Kidney (tissue), 14 donors: ENCODE results near the gene CALML3. TPM values are rescaled to one million over a fixed set of nuclear protein-coding genes. Genes with fewer than 3 reads are reported as not detected.

ENCODE experiments used
- DNase-seq, 5 donors: peaks; one replicate each; pipeline ENCODE4 v3.0.0-alpha.2; 2013 to 2020
- FAIRE-seq: peaks from 2 replicates; lab custom pipeline; 2012; peaks lifted over from hg19 to GRCh38; lab: Jason Lieb, UNC
- H3K27ac ChIP-seq, 2 donors: one replicate each; pipeline ENCODE4 v1.7.0; 2013; ENCODE audit warnings: low read depth in 2 of 2, low read length in 2 of 2, inconsistent platforms in 1 of 2
- H3K27me3 ChIP-seq: one replicate; pipeline ENCODE4 v1.7.1; 2013; ENCODE audit warnings: low read length, inconsistent platforms; ENCODE audit not compliant: control insufficient read depth, insufficient read depth
- H3K36me3 ChIP-seq, 3 donors: one replicate each; pipeline versions ENCODE4 v1.7.0 to v1.7.1; 2013; ENCODE audit warnings: low read length in 3 of 3, control low read depth in 1 of 3, inconsistent platforms in 1 of 3; ENCODE audit not compliant: insufficient read depth in 3 of 3, control insufficient read depth in 2 of 3
- H3K4me1 ChIP-seq, 3 donors: one replicate each; pipeline versions ENCODE4 v1.7.0 to v1.7.1; 2013; ENCODE audit warnings: low read length in 3 of 3, inconsistent platforms in 1 of 3, low read depth in 1 of 3; ENCODE audit not compliant: control insufficient read depth in 2 of 3, insufficient read depth in 2 of 3
- H3K4me3 ChIP-seq, 3 donors: one replicate each; pipeline versions ENCODE4 v1.7.0 to v1.8.1; 2013; ENCODE audit warnings: low read length in 3 of 3, control low read depth in 1 of 3, inconsistent platforms in 1 of 3
- H3K9ac ChIP-seq, 3 donors: one replicate each; pipeline versions ENCODE4 v1.7.0 to v1.7.1; 2013; ENCODE audit warnings: low read length in 3 of 3, control low read depth in 1 of 3, inconsistent platforms in 1 of 3
- H3K9me3 ChIP-seq, 3 donors: one replicate each; pipeline versions ENCODE4 v1.7.0 to v1.7.1; 2013; ENCODE audit warnings: low read length in 3 of 3, control low read depth in 1 of 3, inconsistent platforms in 1 of 3; ENCODE audit not compliant: control insufficient read depth in 2 of 3, insufficient read depth in 1 of 3
- intact Hi-C: fragments of 100-400 bp; cut with DNase I; formaldehyde crosslinking; loops from one replicate; pipeline ENCODE4 v1.11.1; 2022
- polyA plus RNA-seq: library from polyadenylated mRNA; stranded (reverse); fragments of 350-450 nt; fragmentation: Illumina TruSeq; extraction: RNeasy Lipid Tissue Mini Kit (QIAGEN cat#74804); gene quantifications from one replicate; pipeline ENCODE4 v1.2.3, GENCODE V29; 2014; ENCODE audit warnings: low read depth, low replicate concordance; ENCODE audit not compliant: insufficient read depth
- total RNA-seq: library from RNA; stranded (reverse); fragmentation: NEBNext Ultra II Directional; extraction: Animal tissue kit (Norgen Biotek cat#: 25700); gene quantifications from one replicate; pipeline ENCODE4 v1.2.1, GENCODE V29; 2021
- TF ChIP-seq, protein P1 (sequence below): IDR thresholded peaks from 3 replicates; pipeline ENCODE4 v1.5.1; 2012; ENCODE audit warnings: mild to moderate bottlenecking, moderate library complexity, borderline replicate concordance; ENCODE audit not compliant: insufficient read depth; ENCODE audit errors: extremely low read depth
- donor health status: control.
- donor health status: control.
- donor health status: control.
- donor health status: control.
- donor health status: control.
- donor health status: DM: yes; HTN: yes; CAD: no.
- donor health status: Normal renal cell carcinoma (clear cell type).

CALML3 gene
- total and polyA plus RNA-seq, 2 donors from 2014 or later = 15.9 TPM; not detected in 1

DNA sequence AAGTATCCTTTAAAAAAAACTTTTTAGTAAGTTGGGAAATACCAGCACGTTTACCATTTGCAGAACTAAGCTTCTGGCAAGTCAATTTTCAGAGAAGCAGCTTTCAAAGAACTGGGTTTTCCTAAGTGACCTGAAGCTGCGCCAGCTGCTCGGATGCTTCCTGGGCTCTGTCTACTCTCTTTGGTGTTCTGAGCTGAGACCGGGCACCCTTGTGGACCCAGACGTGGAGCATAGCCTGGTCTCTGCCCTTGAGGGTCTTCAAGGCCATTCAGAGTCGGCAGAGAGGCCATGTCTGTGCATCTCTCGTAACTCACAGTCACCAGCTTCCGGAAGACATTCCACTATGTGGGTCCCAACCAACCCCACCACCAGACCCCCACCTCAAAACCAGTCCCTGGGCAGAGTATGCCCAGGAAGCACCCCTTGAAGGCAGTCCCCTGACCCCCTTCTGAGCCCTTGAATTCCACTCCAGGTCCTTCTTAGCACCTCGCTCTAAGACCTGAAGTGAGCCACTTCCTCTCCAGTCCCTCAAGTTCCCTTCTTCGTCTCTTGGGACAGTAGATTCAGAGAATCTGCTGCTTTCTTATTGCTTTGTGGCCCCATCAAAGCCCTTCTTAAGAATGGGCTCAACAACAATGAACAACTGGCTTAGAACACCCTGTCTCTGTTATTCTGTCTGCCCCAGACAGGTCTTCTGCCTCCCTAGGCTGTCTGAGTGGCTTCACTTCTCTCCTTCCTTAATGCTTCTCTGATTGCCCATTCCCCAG is 33.9 kb upstream of the CALML3 start:
- TF ChIP-seq, protein P1, sequence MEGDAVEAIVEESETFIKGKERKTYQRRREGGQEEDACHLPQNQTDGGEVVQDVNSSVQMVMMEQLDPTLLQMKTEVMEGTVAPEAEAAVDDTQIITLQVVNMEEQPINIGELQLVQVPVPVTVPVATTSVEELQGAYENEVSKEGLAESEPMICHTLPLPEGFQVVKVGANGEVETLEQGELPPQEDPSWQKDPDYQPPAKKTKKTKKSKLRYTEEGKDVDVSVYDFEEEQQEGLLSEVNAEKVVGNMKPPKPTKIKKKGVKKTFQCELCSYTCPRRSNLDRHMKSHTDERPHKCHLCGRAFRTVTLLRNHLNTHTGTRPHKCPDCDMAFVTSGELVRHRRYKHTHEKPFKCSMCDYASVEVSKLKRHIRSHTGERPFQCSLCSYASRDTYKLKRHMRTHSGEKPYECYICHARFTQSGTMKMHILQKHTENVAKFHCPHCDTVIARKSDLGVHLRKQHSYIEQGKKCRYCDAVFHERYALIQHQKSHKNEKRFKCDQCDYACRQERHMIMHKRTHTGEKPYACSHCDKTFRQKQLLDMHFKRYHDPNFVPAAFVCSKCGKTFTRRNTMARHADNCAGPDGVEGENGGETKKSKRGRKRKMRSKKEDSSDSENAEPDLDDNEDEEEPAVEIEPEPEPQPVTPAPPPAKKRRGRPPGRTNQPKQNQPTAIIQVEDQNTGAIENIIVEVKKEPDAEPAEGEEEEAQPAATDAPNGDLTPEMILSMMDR = no peak
- intact Hi-C loops = no loop called here
- no peak overlapping the region for H3K9ac ChIP-seq
- no peak overlapping the region for H3K27ac ChIP-seq
- no peaks in the 10 kb centered on the region for H3K36me3 ChIP-seq
- H3K4me1 ChIP-seq = no peaks in the 10 kb centered on the region
- H3K9me3 ChIP-seq = no peaks in the 10 kb centered on the region
- no peak overlapping the region for H3K4me3 ChIP-seq
- FAIRE-seq = no peak
- H3K27me3 ChIP-seq = no peaks in the 10 kb centered on the region
- DNase-seq = peak in 1 of 5 donors; percentile 18

DNA sequence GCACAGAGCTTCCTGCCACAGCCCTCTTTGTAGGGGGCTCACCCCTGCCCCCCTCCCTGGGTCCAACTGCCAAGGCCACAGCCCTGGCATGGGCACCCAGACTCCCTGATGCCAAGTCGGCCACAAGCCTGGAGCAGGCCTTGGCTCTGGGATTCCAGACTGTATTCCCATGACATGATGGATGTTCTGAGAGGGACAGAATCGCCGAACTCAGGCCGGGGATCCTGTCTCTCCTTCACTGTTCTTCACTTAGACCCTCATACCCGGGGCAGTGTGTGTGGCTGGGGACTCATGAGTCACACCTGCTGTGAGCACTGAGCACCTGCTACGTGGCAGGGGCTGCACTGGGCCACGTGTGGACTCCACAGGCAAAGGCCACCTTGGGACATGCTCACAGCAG is 33.3 kb upstream of the CALML3 start:
- no peak overlapping the region for H3K9ac ChIP-seq
- TF ChIP-seq, protein P1 = no peak
- intact Hi-C loops = no loop called here

DNA sequence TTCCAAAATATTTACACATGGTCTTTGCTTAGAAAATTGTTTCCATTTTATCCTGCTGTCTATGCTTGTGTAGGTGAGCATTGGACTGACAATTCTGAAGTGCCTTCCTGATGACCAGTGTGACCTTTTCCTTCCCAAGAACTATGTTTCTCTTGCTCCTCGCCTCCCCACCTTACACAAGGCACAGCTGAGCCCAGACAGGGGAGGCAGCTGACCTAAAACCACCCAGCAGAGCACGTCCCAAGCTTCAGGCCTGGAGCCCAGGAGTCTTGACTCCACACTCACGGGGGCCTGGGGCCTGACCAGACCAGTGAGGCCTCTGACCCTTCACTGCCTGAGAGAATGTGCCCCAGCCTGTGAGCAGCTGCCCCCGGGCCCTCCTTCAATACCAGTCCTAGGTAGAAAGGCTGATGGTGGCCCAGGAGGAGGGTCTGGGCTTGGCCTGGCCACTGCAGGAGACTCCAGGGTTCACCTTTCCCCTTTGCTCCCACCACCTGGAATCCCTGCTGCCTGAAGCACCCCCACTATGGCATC is 32.4 kb upstream of the CALML3 start:
- no peak for FAIRE-seq
- H3K27ac ChIP-seq = no peak overlapping the region
- H3K27me3 ChIP-seq = no peaks in the 10 kb centered on the region
- DNase-seq = peak in 2 of 5 donors; percentile 24 to 34
- H3K4me1 ChIP-seq = peaks cover 0 to 2% (median 0%) of the 10 kb centered on the region in 3 donors
- no peak overlapping the region for H3K9ac ChIP-seq
- intact Hi-C loops = no loop called here
- TF ChIP-seq, protein P1 = no peak
- no peak overlapping the region for H3K4me3 ChIP-seq
- no peaks in the 10 kb centered on the region for H3K36me3 ChIP-seq
- H3K9me3 ChIP-seq = no peaks in the 10 kb centered on the region

More for the DNA sequence above, 33.3 kb upstream of the CALML3 start:
- no peaks in the 10 kb centered on the region for H3K27me3 ChIP-seq
- no peak overlapping the region for H3K4me3 ChIP-seq
- FAIRE-seq (no peak), DNase-seq (peak in 2 of 5 donors; percentile 18 to 55)
- no peaks in the 10 kb centered on the region for H3K9me3 ChIP-seq
- no peaks in the 10 kb centered on the region for H3K36me3 ChIP-seq
- H3K4me1 ChIP-seq = no peaks in the 10 kb centered on the region
- H3K27ac ChIP-seq = no peak overlapping the region
